Panc1 (cell line): ENCODE results near the gene CXorf58.

Experiments
- CTCF ChIP-seq: fragments of 450-650 bp; IDR thresholded peaks from 2 replicates; pipeline ENCODE4 v1.5.1; 2017; ENCODE audit warnings: mild to moderate bottlenecking
- POLR2AphosphoS5 ChIP-seq: IDR thresholded peaks from 2 replicates; pipeline ENCODE4 v1.6.1; 2012; ENCODE audit warnings: mild to moderate bottlenecking, low read depth, low read length, moderate library complexity
- REST ChIP-seq, 2 experiments: IDR thresholded peaks; 2 replicates each; pipeline ENCODE4 v1.6.1; 2011 to 2012; ENCODE audit warnings: low read depth in 2 of 2, control low read depth in 1 of 2, low read length in 1 of 2, mild to moderate bottlenecking in 1 of 2, moderate library complexity in 1 of 2; ENCODE audit not compliant: insufficient read depth in 1 of 2
- SIN3A ChIP-seq: IDR thresholded peaks from 2 replicates; pipeline ENCODE4 v1.6.1; 2012; ENCODE audit warnings: low read depth, mild to moderate bottlenecking, low read length, moderate library complexity, borderline replicate concordance; ENCODE audit not compliant: insufficient read depth
- TCF7L2 ChIP-seq: IDR thresholded peaks from 2 replicates; pipeline ENCODE4 v1.6.1; 2011; ENCODE audit warnings: mild to moderate bottlenecking, low read depth, low read length, inconsistent platforms

- no peak for TF ChIP-seq POLR2AphosphoS5
- no peak for TF ChIP-seq REST (IDR thresholded peaks at IDR 0.05; ENCODE audit: insufficient read depth in 1 of 2, low read depth in 2 of 2, low read length in 1 of 2)
- no peak for TF ChIP-seq CTCF
- TF ChIP-seq SIN3A = no peak
- TF ChIP-seq TCF7L2 = no peak
Observed at GRCh38 chrX:23944234-23944633, 36.4 kb downstream of the CXorf58 start.
